Uterus (tissue), 2 donors: Measurements from ENCODE around the gene GZF1.

ENCODE experiments used
- CTCF ChIP-seq, 4 experiments: fragments of 200-600 bp in 2 of 4; fragments of 450-650 bp in 2 of 4; sonication (generic) in 2 of 4; IDR thresholded peaks; one replicate each; pipeline ENCODE4 v1.5.1; 2016 to 2019; ENCODE audit warnings: antibody characterized with exemption in 4 of 4, mild to moderate bottlenecking in 2 of 4, moderate library complexity in 1 of 4
- POLR2A ChIP-seq, 2 donors: fragments of 450-650 bp; IDR thresholded peaks; one replicate each; pipeline ENCODE4 v1.6.1; 2016; ENCODE audit warnings: antibody characterized with exemption in 2 of 2, mild to moderate bottlenecking in 1 of 2, moderate library complexity in 1 of 2

GRCh38 chr20:23419995-23420901 is 58.3 kb downstream of the GZF1 start:
- TF ChIP-seq POLR2A (IDR thresholded peaks at IDR 0.05), result no peak
- no peak for TF ChIP-seq CTCF (IDR thresholded peaks at IDR 0.05)
